GM12892 (cell line): ENCODE results near the gene CASKIN1.

Source experiments
- POLR2A ChIP-seq: IDR thresholded peaks from 2 replicates; pipeline ENCODE4 v1.6.1; 2011; ENCODE audit warnings: low read depth, low read length, control low read depth
- POLR2AphosphoS5 ChIP-seq: IDR thresholded peaks from 2 replicates; pipeline ENCODE4 v1.6.1; 2011; ENCODE audit warnings: low read depth, low read length, control low read depth
- TAF1 ChIP-seq: IDR thresholded peaks from 2 replicates; pipeline ENCODE4 v1.6.1; 2011; ENCODE audit warnings: low read depth, mild to moderate bottlenecking, control low read depth, low read length, borderline replicate concordance

DNA sequence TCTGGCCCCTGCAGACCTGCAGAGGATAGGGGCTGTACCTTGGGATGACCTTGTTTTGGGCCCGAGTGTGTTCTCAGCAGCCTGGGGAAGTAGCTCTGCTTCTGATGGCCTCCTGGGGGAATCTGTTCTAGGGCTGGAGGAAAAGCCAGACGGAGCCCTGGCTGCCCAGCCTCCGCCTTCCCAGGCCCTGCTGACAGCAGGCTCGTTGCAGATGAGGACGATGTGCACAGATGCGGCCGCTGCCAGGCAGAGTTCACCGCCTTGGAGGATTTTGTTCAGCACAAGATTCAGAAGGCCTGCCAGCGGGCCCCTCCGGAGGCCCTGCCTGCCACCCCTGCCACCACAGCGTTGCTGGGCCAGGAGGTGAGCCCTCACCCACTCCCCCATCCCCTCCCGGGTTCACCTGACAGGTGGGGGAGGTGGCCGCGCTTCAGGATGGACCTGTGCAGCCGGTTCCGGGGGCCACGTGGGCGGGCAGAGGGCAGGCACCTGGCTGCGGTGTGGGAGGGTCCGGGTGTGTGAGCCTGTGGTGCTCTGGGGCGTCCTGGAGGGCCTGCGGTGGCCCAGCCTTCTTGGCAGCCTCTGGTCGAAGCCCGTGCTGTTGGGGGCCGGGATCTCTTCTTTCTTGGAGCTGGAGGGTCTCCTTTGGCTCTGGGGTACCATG lies 31.9 kb upstream of the CASKIN1 start:
- TF ChIP-seq POLR2A (no peak), TAF1 (no peak), POLR2AphosphoS5 (no peak)
